Pancreas (tissue), 10 donors: ENCODE measurements around the gene KCNH6. TPM values are rescaled to one million over a fixed set of nuclear protein-coding genes. Genes with fewer than 3 reads are reported as not detected.

Source experiments
- ATAC-seq, 4 donors: fragments of 200-7000 bp; cut with Tn5 transposase; one replicate each; pipeline versions ENCODE4 v1.8.0 to v1.9.1; 2020; ENCODE audit warnings: mild to moderate bottlenecking in 4 of 4, moderate library complexity in 4 of 4
- DNase-seq, 6 donors: peaks; one replicate each; pipeline ENCODE4 v3.0.0-alpha.2; 2020
- FAIRE-seq: peaks from 2 replicates; lab custom pipeline; 2012; peaks lifted over from hg19 to GRCh38; lab: Jason Lieb, UNC
- H3K27ac ChIP-seq, 4 donors: fragments of 200-600 bp; sonication (generic); 1 replicate in 3 of 4; 2 replicates in 1 of 4; pipeline versions ENCODE4 v1.5.0 to v1.8.0; 2020
- H3K27me3 ChIP-seq, 4 donors: fragments of 200-600 bp; one replicate each; pipeline ENCODE4 v1.8.0; 2021
- H3K36me3 ChIP-seq, 3 donors: fragments of 200-600 bp; sonication (generic) in 1 of 3; one replicate each; pipeline versions ENCODE4 v1.5.0 to v1.8.0; 2020 to 2021
- H3K4me1 ChIP-seq, 3 donors: fragments of 200-600 bp; one replicate each; pipeline ENCODE4 v1.8.0; 2021
- H3K4me3 ChIP-seq, 4 donors: fragments of 200-600 bp; sonication (generic) in 2 of 4; one replicate each; pipeline versions ENCODE4 v1.5.0 to v1.8.0; 2020 to 2021
- H3K9me3 ChIP-seq, 4 donors: fragments of 200-600 bp; one replicate each; pipeline ENCODE4 v1.8.0; 2021
- CTCF ChIP-seq, 4 donors: fragments of 200-600 bp; sonication (generic) in 3 of 4; IDR thresholded peaks; one replicate each; pipeline versions ENCODE4 v1.5.0 to v1.8.0; 2021; ENCODE audit warnings: antibody characterized with exemption in 4 of 4
- WGBS, 2 donors: extraction: QIAGEN DNeasy Blood & Tissue Kit; methylation state at CpG; one replicate each; pipeline ENCODE4 v1.1.7; 2013; 5-methylcytosine and 5-hydroxymethylcytosine counted together
- intact Hi-C, 3 donors: fragments of 100-400 bp; cut with DNase I; formaldehyde crosslinking; loops; one replicate each; pipeline versions ENCODE4 v1.11.1 to v1.14.2; 2022
- polyA plus RNA-seq, 2 donors: library from polyadenylated mRNA; stranded (reverse); fragments of 200-250 nt; gene quantifications; one replicate each; pipeline ENCODE4 v1.2.3, GENCODE V29; 2013
- total RNA-seq, 6 donors: library from RNA; stranded (reverse); fragmentation: NEBNext Ultra II Directional in 4 of 6; extraction: Animal tissue kit (Norgen Biotek cat#: 25700) in 4 of 6; gene quantifications; one replicate each; pipeline versions ENCODE4 v1.2.1 to v1.2.4, GENCODE V29; 2021 to 2023
- donor health status: healthy with polysubstance abuse.
- donor health status: DM: no; HTN: no; CAD: no; lungs with moderate emphysema.
- donor health status: DM: no; HTN: no; CAD: no.
- donor health status: control.
- donor health status: control.
- donor health status: Bipolar disorder and iron deficiency.
- donor health status: DM: yes; HTN: yes; CAD: no.
- donor health status: DM: no; HTN: no; CAD: no.
- donor health status: DM: no; HTN: no; CAD: no.
- donor health status: DM: yes; HTN: yes; CAD: no.

The KCNH6 gene
- total and polyA plus RNA-seq, 8 donors: 0.35 to 12.5 (median 0.95) TPM

GRCh38 chr17:63495491-63495890 is 27.7 kb upstream of the KCNH6 start:
- H3K27ac ChIP-seq: no peak overlapping the region
- DNase-seq: no peak
- H3K4me3 ChIP-seq: no peak overlapping the region
- no peaks in the 10 kb centered on the region for H3K9me3 ChIP-seq
- TF ChIP-seq CTCF (IDR thresholded peaks at IDR 0.05): no peak
- no peak for FAIRE-seq
- no peaks in the 10 kb centered on the region for H3K27me3 ChIP-seq
- intact Hi-C loops: no loop called here
- H3K36me3 ChIP-seq: no peaks in the 10 kb centered on the region
- 67 to 74% methylated on average over 6 of the region's 6 CpGs for WGBS, 2 donors
- H3K4me1 ChIP-seq: no peaks in the 10 kb centered on the region
- ATAC-seq: no peak

- Histone ChIP-seq H3K9me3 (no peaks in the 10 kb centered on the region), H3K4me1 (no peaks in the 10 kb centered on the region), H3K36me3 (no peaks in the 10 kb centered on the region), H3K4me3 (no peak overlapping the region), H3K27me3 (no peaks in the 10 kb centered on the region), H3K27ac (no peak overlapping the region)
- no peak for DNase-seq
- intact Hi-C loops: no loop called here
- WGBS, 2 donors: 86 to 87% methylated on average over 12 of the region's 12 CpGs
- no peak for ATAC-seq
- no peak for FAIRE-seq
- TF ChIP-seq CTCF (IDR thresholded peaks at IDR 0.05): no peak
Observed at GRCh38 chr17:63496177-63496576, 27.0 kb upstream of the KCNH6 start.

GRCh38 chr17:63496663-63497400 is 26.3 kb upstream of the KCNH6 start:
- no peak for TF ChIP-seq CTCF (IDR thresholded peaks at IDR 0.05)
- FAIRE-seq (no peak), ATAC-seq (no peak), DNase-seq (no peak)
- Histone ChIP-seq H3K36me3 (no peaks in the 10 kb centered on the region), H3K27ac (no peak overlapping the region), H3K4me1 (no peaks in the 10 kb centered on the region), H3K9me3 (no peaks in the 10 kb centered on the region), H3K27me3 (no peaks in the 10 kb centered on the region), H3K4me3 (no peak overlapping the region)
- intact Hi-C loops: no loop called here
- 91 to 95% methylated on average over 34 to 36 of the region's 36 CpGs for WGBS, 2 donors

- Histone ChIP-seq H3K27me3 (no peaks in the 10 kb centered on the region), H3K36me3 (no peaks in the 10 kb centered on the region), H3K27ac (no peak overlapping the region), H3K4me3 (no peak overlapping the region), H3K9me3 (no peaks in the 10 kb centered on the region), H3K4me1 (peaks cover 0 to 1% (median 0%) of the 10 kb centered on the region in 3 donors)
- ATAC-seq (peak in 2 of 4 donors; percentile 44 to 46), DNase-seq (peak in 1 of 6 donors; percentile 58), FAIRE-seq (no peak)
- TF ChIP-seq CTCF (IDR thresholded peaks at IDR 0.05): no peak
- intact Hi-C loops: no loop called here
- 57 to 59% methylated on average over 16 of the region's 16 CpGs for WGBS, 2 donors
Observed at GRCh38 chr17:63497708-63498483, 25.3 kb upstream of the KCNH6 start.
